NCI-H526 (cell line): ENCODE measurements around the gene HOXD10.

Experiments used
- DNase-seq, 2 experiments: peaks; one replicate each; lab custom pipeline; 2025; lab: John Stamatoyannopoulos, UW

HOXD10 gene

DNA sequence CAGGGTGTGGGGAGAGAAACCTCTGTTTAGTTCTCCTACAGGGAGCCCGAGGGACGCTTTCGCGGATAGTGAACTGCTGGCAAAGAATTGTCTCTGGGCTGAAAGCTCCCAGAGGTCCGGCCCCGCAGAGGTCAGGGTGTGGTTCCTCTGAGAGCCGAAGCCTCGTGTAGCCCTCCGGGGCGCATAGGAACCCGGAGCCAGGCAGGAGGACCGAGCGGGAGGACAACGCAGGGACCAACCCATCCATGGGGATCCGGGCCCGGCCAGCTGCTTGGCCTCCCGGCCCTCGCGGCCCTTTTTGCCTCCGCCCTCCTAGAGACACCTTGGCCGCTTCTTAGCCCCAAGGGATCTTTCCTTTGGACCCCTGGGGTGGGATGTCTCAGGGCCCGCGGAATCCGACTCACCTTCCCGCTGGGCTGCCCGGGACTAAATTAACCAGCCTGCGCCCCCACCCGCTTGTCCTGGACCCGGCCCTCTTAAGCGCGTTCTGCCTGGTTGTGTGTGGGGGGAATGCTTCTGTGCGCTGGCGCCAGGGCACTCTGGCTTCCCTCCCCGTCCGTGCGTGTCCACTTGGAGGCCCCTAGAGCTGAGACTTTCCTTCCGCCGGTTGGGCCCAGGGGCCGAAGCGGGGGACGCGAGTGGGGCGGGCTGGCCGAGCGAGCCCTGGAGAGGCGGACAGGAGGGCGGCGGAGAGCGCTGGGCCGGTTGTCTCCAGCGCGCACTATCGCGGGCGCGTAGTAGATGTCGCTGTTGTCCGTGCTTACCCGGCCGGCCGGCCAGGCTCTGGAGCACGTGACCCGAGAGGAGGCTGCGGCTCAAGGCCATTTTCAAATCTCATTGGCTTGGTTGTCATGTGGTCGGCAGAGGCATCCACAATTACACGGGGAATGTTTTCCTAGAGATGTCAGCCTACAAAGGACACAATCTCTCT, at the start of gene HOXD10:
Gene HOXD10 (plus strand): TSS at position 896 of the 931 bp plus-strand sequence. CDS start 56 bp downstream, outside the sequence.
- DNase-seq, result no peak

DNA sequence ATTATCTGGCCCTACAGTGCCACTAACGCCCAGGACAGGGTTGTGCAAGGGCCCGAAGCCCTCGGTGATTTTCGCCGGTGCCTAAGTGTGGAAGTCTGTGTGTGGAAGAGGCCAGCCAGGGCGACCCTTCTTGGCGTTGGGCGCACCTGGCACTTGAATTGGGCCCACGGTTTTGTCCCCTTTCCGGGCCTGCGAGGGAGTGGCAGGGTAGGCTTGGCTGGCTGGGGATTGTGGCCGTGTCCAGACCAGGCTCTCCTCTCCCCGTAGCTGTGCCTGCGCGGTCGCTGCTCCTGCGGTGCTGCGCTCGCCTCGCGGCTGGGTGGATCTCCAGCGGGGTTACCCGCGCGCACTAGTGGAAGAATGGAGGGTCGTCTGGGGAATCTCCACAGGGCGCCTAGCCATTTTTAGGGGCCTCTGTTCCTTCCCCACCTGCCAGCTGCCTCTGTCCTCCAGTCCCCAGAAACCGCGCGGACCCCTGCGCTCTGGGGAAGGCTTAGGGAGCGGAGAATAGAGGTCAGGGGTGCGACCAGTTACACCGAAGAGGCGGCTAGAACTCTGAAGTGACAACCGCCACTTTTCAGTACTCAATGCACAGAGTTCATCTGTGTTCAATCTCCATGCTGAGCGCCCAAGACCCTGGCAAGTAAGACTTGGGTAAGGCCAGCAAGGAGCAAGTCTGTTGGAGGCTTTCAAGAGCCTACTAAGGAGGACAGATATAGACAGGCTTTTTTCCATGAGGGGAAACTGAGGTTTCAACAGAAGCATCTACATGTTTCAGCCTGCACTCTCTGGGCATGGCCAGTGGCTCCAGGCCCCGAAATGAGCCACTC, 48.8 kb upstream of the HOXD10 start:
- DNase-seq, result no peak

DNA sequence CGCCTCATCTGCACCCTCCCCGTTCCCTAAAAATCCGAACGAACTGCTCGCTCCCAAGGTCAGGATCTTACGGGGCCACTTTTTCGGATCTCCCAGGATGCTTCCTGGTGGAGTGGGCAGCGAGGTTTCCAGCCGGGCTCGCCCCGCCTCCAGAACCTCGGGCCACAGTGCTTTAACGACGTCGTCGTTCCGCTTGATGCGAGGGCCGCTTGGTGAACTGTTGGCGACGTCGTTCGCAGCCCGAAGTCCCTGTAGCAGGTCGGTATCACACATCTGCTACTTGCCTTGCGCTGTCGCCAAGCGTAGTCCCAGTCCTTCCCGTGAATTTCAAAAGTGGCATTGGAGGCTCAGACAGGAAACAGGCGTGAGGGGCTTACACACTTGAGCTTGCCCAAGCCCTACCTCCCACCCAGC, 48.2 kb upstream of the HOXD10 start:
- DNase-seq, result no peak

- no peak for DNase-seq
Observed at GRCh38 chr2:176071330-176072291, 45.0 kb upstream of the HOXD10 start.

DNA sequence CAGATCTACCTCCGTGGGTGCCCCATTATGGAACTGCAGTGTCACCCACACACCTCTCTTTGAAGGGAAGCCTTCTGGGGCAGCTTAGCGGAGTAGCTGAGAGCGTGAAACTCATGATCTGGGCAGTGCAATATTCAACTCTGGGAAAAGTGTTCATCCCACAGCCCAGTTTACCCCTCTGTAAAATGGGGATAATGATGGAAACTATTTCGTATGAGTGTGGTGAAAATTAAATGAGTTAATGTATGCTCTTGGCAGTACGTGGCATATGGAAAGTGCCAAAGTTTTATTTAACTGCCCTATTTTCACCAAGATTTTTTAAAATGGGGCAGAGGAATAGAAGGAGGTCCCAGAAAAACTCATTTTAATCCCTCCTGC, 44.3 kb upstream of the HOXD10 start:
- no peak for DNase-seq

DNA sequence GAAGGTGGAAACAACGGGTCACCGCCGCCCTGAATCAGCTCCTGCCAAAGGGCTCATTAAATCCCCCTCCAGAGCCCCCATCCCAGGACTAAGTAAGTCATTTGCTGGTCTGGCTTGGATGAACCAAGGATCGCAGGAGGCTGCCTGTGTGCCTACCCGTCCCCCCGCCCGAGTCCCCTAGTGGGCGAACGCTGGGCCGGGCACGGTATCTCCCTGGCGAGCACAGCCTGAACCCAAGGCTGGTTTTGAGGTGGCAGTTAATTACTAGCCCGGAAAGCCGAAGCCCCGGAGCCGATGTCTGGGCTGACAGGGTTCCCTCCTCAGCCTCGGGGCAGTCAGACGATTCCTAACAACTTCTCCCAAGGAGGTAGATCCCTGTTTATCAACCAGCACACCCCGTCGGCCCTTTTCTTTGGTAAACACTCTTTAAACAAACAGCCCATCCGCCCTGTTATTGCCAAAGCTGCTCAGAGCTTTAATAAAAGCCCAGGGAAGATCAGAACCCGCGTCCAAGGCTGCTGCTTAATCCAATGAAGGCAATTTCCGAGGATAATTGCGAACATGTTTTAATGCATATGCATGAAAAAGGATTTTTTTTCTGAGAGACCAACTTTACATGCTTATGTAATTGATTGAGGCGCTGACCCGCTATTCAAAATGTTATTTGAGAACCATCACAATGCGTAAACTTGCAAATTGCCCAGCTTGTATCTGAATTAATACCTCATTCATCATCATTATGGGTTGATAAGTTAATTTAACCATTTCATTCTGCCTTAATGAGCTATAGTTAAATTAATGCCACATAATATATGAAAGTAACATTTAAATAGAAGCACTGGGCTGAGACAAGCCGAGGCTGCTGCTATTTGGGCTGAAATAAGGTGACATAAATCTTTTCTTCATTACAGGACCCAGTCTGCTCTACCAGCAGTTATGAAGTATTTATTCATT, 43.4 kb upstream of the HOXD10 start:
- peak; percentile 30 to 44 for DNase-seq

DNA sequence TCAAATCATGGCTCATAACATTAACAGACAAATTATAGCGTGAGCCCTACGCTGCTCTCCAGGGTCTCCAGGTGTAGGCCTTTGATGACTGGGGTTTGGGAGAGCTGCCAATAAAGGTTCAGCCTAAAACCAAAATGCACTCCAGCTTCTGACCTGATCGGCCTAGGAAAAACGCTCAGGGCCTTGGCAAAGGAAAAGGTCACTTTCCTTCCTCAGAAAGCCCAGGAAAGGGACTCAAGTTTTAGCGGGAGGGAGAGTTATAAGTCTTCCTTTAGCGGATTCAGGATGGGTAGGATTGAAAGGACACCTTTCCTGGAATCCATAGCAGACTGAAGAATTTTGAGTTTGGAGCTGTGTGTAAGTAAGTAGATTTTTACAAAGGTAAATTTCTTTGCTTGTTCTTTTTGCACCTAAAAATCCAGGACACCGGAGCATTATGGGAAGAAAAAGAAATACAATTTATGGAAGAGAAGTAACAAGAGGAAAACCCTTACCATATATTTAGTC, 41.6 kb upstream of the HOXD10 start:
- DNase-seq, result no peak

DNA sequence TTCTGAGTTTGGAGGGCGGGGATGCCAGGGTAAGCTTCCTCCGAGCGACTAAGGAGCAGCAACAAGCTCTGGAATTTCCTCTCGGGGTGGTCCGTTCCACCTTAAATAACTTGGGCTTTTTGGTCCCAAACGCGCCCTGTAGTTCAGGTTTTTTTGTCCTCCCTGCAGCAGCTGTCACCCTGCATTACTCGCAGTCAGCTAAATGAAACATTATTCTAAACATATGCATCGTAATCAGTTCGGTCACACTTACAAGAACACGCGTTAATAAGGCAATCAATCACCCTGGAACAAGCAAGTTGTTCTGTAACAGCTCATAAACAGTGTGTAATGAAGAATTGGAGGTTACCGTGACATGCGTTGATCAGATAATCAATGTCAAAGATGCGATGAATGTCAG, 41.1 kb upstream of the HOXD10 start:
- DNase-seq, result no peak

- no peak for DNase-seq
Observed at GRCh38 chr2:176076063-176076462, 40.5 kb upstream of the HOXD10 start.

DNA sequence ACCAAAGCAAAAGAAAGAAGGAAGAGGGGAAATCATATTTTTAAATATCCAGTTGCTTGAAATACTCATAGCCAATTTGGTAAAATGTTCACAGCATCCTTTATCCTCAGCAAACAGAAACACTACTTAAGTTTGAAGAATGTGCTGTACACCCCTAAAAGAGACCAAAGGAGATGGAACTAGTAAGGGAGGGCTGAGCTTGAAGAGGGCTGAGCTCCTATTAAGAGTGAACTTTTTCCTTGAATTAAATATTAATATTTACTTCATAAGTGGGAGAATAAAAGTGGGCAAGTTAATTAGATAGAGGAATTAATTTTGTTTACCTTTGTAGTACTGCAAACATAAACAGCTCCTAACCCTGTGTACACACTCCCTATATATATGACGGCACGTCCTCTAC, 39.8 kb upstream of the HOXD10 start:
- no peak for DNase-seq

- DNase-seq, result peak in 1 of 2 experiments; percentile 35
Observed at GRCh38 chr2:176078541-176079284, 37.9 kb upstream of the HOXD10 start.

- peak; percentile 45 to 81 for DNase-seq
Observed at GRCh38 chr2:176079285-176079830, 37.2 kb upstream of the HOXD10 start.

DNA sequence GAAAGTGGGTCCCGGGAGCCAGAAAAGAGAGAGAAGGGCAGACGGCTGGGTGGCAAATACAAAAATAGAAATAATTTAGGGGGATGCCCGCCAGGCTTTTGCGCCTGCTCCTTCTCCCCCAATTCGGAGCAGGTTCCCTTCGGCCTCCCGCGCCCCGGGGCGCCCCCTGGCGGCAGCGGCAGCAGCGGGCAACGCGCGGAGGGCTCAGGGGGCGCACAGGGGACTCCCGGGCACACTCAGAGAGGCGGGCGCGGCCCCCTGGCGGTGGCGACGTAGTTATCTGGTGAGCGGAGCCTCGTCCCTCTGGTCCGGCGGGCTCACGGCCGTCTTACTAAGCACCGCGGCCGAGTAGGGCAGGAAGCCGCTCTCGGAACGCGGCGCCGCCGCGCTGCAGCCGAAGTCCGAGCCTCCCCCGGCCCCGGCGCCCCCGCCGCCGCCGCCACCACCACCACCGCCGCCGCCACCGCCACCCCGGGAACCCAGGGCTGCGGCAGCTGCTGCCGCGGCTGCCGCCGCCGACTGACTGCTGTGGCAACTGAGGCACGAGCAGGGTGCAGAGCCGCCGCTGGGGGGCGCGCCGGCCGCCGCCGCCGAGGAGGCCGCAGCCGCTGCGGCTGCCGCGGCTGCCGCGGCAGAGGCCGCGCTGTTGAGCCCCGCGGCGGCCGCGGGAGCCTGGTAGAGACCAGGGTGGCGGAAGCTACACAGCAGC, 36.6 kb upstream of the HOXD10 start:
- DNase-seq, result peak; percentile 53 to 89

DNA sequence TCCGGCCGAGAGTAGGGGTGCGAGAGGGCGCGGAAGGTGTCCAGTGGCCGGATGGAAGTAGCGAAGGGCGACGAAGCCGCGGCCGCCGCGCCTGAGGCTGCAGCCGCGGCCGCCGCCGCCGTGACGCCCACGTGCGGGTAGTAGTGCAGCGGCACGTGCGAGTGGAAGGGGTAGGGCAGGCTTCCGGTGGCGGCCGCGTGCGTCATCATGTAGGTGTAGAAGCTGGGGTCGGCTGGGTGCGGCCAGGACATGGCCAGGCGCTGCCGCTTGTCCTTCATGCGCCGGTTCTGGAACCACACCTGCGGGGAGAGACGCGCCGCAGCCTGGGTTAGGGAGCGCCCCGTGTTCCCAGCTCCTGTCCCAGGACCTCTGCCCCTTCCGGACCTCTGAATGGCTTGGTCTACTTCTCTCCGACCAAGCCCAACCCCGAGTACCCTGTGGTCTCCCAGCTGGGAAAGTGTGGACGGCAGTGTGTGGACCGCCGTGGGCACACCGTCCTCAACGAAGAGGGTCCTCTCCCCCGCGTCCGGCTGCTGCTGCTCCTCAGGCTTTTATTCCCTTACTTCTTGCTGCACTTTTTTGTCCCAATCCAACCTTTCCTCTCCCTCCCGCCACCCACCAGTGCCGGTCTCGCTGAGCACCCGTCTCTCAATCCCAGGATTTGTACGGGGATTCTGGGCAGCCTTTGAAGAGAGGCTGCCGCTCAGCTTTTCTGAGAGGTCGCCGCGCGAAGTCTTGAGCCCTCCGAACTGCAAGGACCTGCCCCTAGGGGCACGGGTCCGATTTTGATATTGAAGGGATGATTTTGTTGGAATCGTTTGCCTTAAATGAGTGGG, 35.8 kb upstream of the HOXD10 start:
- DNase-seq, result no peak

- no peak for DNase-seq
Observed at GRCh38 chr2:176081376-176081836, 35.2 kb upstream of the HOXD10 start.

DNA sequence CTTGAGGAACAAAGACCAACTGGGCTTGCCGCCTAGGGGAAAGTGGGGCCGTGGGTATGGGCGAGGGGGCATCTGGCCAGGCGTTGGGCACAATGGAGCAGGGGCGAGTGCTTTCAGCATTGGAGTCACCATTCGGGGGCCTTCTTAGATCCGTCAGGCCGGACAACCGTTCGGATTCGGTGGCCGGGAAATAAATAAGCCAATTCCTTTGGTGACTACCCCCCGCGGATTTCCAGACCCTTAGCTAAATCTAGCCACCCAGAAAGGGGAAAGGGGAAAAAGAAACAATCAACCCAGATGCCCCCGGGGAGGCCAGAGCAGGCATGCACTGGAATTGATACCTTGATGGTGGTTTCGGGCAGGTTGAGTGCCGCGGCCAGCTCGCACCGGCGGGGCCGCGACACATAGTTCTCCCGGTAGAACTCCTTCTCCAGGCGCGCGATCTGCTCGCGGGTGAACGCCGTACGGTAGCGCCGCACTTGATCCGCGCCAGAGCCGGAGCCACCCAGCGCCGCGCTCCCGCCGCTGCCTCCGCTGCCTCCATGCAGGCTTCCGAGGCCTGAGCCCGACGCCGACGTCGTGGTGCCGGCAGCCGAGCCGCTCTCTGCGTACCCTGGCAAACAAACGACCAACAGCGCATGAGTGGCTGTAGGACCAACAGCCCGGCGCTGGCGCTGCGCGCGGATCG, 34.6 kb upstream of the HOXD10 start:
- no peak for DNase-seq

GRCh38 chr2:176082525-176082823, 34.1 kb upstream of the HOXD10 start:
- no peak for DNase-seq
